DMS153 (cell line): Measurements from ENCODE around the gene DZIP1L.
"Not testable (repeated sequence)": the region's sequence is repeated elsewhere in the genome, so short reads cannot be mapped to it uniquely, and the experiment has no call there.

Experiments used
- DNase-seq: peaks from one replicate; lab custom pipeline; 2025; lab: John Stamatoyannopoulos, UW

Gene DZIP1L

DNA sequence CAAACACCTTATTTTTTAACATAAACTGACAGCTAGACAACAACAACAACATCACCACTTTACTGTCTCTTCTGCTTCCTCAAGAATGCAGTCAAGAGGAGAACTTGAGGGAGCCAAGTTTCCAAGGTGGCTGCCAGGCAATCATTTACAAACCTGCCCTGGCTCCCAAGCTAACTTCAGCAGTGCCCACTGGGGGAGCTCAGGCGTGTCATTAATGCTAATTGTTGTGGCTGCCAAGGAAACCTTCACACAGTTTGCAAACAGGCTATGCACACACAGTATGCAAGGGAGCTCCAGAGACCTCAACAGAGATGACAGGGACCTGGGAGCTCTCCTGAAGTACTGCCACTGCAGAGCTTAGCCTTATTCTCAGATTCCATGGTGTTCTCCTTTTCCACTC lies 2.1 kb downstream of the DZIP1L start:
- DNase-seq, result peak; percentile 40

DNA sequence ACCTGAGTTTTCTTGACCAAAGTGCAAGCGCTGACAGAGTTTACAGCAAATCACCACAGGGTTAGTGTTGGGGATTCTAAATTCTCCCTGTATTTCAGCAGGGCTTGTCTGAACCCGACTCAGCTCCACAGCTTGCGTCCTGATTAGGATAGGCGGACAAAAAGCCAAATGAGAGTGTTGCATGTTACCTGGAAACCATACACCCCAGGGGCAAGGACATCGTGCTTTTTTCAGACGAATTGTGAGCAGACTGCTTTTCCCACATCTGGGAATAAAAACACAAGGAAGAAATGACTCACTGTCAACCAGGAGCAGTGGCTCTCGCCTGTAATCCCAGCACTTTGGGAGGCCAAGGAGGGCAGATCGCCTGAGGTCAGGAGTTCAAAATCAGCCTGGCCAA lies 3.0 kb downstream of the DZIP1L start:
- DNase-seq, result no peak

DNA sequence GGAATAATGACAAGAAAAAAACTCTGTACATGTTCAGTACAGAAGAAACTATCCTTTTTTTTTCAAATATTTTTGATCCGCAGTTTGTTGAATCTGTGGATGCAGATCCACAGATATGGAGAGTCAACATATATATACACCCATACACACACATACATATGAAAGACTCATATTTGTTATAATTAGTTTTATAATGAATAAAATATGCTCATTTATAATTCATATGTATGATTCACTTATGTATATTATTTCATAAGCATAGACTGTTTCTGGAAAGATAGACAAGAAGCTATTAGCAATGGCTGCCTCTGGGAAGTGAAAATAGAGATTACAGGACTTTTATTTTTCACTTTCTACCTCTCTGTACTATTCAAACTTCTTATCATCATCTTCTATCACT lies 9.8 kb downstream of the DZIP1L start:
- no peak for DNase-seq

DNA sequence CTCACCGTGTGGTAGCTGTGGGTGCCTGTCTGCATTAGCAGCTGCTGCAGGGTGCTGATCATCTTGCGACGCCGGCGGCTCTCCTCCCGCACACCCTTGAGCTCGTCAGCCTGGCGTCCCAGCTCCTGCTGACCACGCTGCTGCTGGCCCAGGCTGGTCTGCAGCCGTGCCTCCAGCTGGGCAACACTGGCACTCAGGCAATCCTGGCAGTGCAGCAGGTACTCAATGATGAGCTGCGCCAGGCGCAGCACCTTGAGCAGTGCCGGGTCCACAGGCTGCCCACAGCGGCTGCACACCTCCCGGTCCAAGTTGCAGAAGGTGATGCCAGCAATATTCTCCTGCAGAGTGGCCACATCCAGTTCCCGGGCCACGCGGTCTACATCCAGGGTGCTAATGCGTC lies 11.9 kb downstream of the DZIP1L start:
- no peak for DNase-seq

DNA sequence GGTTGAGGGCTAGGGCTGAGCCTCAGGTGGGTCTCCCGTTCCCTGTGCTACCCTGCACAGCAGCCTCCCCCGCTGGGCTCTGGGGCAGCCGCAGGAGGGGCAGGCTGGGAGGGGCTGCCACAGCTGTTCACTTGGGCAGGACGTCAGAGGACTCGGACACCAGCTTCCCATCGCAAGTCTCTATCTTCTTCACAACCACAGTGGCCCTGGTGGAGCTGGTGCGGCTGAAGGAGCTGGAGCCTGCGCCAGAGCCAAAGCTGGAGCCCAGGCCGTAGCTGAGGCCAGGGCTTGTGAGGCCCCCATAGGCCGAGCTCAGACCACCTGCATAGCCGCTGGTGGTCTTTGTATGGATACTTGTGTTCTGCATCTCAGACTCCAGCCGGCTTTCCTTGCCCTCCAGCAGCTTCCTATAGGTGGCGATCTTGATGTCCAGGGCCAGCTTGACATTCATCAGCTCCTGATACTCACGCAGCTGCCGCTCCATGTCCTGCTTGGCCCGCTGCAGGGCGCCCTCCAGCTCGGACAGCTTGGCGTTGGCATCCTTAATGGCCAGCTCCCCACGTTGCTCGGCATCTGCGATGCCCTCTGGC lies 14.0 kb downstream of the DZIP1L start:
- DNase-seq, result not testable (repeated sequence)

DNA sequence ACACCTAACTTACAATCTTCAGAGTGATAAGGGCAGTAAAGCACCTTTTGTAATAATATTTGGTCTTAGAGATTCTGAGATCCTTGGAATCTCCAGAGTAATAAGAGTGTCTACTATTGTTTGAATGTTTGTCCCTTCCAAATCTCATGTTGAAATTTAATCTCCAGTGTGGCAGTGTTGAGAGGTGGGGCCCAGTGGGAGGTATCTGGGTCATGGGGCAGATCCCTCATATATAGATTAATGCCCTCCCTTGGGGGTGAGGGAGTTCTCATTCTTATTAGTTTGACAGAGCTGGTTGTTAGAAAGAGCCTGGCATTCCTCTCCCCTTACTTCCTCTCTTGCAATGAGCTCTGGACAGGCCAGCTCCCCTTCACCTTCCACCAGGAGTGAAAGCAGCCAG lies 16.0 kb downstream of the DZIP1L start:
- no peak for DNase-seq

DNA sequence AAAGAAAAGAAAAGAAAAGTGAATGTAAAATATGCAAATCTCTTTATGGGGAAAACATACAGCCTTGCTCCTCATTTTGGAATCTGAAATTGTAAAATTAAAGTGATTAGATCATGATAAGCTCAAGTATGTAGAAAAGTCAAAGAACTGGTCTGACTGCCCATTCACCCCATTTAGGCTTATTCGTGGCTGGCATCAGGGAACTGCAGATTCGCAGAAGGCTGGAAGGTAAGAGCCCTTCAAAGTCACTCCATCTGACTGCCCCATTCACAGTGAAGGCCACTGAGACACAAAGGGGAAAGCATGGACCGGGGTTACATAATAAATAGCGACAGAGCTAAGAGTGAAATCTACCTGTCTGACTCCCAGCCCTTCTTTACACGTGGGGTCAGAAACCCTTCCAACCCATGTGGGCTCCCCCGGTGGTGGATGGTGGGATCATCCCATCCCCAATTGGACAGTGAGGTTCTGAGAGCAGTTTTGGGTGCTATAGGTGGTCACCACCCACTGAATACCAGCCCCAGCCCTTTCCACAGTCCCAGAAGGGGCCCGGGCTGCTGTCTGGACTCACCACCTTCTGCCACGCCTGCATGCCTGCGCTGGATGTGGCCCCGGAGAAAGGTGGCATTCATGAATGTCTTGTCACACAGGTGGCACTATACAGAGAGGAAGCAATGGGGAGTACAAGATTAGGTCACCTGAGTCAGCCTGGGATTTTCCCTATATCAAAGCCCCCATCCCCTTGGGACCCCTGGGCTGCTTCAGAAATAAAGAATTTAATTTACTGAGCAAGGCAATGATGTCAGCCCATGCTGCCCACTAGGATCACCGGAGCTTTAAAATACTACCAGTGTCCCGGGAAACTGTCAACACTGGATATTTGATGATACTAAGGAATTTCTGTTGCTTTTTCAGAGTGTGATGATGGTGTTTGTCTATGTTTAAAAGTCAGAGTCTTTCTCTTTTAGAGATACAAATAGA lies 17.9 kb downstream of the DZIP1L start:
- no peak for DNase-seq

DNA sequence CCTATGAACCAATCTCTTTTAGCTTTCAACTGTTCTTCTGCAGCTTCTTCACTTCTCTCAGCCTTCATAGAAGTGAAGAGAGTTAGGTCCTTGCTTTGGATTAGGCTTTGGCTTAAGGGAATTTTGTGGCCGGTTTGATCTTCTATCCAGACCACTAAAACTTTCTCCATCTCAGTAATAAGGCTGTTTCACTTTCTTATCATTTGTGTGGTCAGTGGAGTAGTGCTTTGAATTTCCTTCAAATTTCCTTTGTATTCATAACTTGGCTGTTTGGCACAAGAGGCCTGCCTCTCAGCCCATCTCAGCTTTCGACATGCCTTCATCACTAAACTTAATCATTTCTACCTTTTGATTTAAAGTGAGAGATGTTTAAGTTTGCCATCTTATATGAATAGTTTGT lies 21.7 kb downstream of the DZIP1L start:
- DNase-seq, result no peak

DNA sequence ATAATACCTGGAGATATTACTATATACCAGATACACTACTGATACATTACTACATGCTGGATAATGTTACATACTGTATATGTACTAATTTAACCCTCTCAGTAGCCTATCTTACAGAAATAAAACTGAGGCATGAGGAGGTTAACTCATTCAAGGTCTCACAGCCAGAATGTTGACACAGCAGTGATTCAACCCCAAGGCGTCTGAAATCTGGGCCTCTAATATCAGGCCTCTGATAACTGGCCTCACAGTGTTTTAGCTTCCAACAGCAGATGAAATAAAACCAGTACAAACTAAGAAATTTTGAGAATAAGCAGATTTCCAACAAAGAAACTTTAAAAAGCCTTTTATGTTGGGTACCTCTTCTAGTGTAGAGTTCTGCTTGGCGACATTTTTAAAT lies 23.4 kb downstream of the DZIP1L start:
- no peak for DNase-seq

DNA sequence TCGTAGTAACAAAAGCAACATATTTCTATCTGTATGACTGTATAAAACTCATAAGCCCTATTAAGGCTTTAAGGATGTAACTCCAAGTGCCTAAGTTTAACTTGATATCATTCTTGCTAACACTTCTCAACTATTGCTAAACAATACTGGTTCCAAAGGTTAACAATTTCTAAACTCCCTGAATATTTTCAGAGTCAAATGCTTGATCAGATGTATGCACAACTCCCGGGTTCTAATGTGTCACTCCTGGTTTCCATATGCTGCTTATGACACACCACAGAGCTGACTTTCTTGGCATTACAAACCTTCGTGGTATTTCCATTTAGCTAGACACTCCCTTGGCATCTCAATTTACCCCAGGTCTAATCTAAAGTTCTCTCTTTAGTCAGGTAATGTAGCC lies 26.3 kb downstream of the DZIP1L start:
- DNase-seq, result no peak

DNA sequence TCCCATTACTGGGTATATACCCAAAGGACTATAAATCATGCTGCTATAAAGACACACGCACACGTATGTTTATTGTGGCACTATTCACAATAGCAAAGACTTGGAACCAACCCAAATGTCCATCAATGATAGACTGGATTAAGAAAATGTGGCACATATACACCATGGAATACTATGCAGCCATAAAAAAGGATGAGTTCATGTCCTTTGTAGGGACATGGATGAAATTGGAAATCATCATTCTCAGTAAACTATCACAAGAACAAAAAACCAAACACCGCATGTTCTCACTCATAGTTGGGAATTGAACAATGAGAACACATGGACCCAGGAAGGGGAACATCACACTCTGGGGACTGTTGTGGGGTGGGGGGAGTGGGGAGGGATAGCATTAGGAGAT lies 29.7 kb downstream of the DZIP1L start:
- DNase-seq, result not testable (repeated sequence)

DNA sequence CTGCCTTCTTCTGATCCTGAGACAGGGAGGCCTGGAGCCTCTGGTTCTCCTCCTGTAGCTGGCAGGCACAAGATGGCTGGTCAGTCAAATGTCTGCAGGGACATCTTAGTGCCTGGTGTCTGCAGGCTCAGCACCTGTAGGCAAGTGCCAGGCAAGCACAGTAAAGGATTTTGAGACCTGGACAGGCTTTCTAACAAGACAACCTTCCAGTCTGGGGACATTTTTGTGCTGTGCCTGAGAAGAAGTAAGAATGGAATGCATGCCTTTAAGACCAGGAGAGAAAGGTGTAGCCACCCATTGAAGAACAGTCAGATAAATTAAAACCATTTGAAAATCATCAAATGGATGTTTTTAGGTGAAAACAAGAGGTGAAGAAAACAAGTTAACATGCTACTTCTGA lies 31.2 kb downstream of the DZIP1L start:
- no peak for DNase-seq

DNA sequence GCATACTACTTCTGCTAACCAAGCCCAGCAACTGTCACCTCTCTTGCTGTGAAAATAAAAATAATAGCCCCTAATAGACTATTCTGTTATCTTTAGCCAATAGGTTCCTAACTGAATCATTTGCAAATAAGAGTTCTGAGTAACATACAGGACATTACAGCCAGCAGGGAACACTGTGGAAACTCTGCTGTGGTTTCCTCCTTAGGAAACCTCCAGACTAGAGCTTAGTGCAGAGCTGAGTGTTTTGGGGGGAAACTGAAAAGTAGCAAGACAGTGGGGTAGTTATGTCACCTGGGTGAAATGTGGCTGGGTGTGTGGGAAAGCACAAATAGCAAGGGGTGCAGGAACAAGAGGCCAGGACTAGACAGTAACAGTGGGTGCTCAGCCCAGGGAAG lies 32.4 kb downstream of the DZIP1L start:
- no peak for DNase-seq

DNA sequence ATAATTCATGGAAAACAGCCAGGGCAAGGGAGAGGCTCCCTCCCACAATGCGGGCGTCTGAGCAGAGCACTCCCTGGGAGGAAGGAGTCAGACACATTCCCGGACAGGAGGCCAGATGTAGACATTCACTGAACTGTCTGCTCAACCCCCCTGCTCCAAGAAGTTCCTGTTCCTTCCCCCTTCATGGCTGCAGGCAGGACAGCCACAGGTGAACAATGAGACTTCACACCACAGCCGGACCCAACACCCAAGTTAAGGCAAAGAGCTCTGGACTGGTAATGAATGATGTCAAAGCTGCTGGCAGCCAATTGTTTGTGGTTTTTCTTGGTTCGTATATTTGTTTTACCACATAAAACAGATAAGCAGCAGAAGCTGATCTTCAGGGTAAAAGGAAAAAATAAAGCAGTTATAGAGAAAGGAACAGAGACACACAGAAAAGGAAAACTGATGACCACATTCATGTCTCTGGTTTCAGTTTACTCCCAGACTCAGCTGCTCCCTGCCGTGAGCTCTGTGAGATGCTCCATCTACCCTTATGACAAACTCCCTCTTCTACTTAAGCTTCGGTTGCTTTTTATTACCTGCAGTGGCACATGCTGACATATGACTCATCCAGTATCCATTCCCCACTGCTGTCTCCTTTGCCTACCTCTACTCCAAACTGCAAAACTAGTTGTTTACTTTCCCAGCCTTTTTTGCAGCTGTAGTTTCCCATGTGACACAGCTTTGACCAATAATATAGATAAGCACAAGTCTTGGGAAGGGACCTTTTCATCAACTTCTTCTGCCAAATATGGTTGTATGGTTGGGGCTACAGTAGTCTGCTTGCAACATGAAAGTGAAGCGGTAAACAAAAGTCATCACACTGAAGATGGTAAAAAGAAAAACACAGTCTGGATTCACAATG lies 33.1 kb downstream of the DZIP1L start:
- peak; percentile 65 for DNase-seq

DNA sequence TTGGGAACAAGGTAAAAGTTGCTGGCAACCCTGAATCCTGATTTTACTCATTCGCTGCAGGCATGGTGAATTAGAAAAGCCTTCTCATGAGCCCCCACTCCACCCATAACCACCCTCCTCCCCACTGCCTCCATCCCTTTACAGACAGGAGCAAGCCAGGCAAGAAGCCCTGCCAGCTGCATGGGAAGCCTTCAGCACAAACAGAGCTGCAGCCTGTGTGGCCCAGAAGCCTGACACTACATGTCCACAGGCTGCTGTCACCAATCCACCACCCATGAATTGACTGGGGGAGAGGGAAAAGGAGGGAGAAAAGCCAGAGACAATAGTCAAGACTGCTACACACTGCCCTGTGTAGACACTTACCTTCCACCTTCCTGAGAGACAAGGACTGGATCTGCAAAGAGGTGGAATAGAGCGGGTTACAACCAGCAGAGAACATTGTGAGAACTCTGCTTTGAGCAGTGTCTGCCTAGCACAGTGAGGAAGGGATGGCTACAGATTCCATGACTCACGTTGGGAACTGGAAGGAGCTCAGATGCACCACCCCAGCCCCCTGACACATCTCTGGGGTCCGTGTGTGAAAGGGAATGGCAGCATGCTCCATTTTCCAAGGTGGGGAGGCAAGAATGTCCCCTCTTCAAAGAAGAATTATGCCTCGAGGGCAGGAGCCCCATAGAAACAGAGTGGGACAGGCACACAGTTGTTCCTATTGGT lies 33.9 kb downstream of the DZIP1L start:
- DNase-seq, result no peak

DNA sequence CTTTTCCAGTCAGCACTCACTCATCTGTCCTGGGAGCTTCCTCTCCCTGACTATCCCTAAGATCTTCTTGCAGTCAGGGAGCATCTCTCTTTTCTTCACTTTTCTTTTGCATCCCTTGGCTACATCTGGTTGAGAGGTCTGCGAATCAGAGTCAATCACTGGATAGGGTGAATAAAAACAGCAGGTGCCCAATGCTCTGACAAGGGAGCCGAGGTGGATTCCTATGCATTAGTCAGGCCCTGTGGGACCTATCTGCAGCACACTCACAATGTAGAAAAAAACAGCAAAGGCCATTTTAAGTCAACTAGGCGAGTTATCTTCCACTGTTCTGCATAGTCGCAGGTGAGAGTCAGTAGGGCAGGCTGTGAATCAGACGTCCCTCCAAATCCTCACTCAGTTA lies 35.5 kb downstream of the DZIP1L start:
- DNase-seq, result no peak

DNA sequence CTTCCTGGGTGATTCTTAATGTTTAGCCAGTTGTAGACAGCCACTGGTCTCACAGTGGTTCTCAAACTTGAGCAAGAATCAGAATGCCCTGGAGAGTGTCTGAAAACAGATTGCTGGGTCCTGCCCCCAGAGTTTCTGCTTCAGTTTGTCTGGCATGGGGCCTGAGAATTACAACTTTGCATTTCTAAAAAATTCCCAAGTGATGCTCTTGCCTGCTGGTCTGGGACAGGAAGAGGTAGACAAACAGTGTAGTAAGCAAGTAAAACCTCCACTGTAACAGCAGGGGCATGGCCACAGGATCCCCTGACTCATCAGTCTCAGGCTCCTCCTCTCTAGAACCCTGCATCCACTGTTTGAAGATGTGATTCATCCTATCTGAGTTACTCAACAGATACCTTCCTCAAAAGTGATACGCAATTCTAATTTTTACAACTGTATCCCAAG lies 36.5 kb downstream of the DZIP1L start:
- no peak for DNase-seq

DNA sequence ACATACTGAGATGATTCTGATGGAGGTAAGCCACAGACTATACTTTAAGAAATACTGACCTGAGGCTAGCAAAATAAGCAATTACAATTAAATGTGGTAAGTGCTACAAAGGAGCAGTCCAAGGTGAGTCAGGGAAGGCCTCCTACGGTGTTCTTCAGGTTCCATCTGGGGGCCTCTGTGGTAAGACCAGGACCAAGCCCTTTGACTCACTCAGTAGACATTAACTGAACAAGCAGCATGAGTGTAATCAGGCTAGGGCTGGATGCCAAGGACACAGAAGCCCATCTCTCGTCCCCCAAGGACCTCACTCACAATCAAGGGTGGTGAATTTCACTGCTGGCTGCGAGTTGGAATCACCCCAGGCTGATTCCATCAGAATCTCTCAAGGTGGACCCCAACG lies 37.3 kb downstream of the DZIP1L start:
- DNase-seq, result no peak

DNA sequence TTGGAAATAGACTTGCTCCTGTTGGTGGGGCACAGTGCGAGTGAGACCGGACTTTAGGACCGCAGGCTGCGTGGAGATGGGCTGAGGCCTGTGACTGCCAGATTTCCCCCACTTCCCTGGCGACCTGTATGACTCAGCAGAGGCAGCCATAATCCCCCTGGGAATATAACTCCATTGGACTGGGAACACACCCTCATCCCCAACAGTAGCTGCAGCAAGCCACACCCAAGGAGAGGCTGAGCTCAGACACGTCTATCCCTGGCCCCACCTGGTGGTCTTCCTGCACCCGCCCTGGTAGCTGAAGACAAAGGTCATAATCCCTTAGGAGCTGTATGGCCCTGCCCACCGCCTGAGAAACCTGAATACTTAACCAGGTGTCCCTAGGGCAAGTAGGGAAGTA lies 42.6 kb downstream of the DZIP1L start:
- DNase-seq, result no peak

DNA sequence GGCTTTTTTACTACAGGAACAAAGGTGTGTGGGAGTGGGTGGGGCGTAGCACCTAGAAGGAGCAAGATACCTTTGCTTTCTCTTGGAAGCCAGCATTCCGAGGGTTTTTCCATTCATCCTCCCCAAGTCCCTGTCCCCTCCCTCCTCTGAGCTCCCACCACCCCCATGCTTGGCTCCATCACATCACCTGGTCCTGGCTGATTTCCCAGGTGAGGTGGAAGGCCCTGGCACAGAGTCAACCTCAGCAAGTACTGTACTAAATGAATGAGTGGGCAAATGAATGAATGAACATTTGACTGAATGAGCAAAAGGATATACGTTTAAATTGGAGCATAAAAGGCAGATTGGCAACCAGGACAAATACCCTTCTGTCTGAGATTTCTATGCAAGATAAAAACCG lies 45.4 kb downstream of the DZIP1L start:
- DNase-seq, result no peak

DNA sequence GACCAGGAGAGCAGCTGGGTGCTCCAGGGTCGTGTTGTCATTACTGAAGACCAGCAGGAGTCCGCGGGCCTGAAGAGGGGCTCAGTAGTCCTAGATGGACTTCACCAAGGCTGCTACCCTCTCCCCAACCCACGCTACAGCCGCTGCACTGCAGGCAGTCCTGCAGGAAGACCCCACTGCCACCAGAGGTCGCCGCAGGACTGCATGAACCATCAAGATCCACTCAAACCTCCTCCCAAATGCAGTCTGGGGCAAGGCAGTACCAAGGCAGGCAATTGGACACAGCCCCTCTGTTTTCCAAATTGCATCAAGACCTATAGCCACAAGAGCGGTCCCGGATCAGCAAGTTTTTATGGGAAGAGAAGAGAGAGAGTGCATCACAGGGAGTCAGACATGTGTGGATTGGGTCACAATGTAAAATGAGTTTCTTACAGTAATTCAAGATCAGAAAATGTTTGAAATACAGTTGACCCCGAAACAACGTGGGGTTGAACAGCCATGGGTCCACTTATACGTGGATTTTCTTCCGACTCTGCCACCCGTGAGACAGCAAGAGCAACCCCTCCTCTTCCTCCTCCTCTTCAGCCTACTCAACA lies 46.7 kb downstream of the DZIP1L start:
- peak; percentile 55 for DNase-seq
